Astrocyte (in vitro differentiated cells and primary cell): ENCODE results near the gene TRAT1. TPM values are rescaled to one million over a fixed set of nuclear protein-coding genes. Genes with fewer than 3 reads are reported as not detected.

ENCODE experiments used
- DNase-seq: peaks from one replicate; pipeline ENCODE4 v3.0.0-alpha.2; 2010; ENCODE audit warnings: low read depth
- FAIRE-seq: peaks from 2 replicates; lab custom pipeline; 2011; peaks lifted over from hg19 to GRCh38; lab: Jason Lieb, UNC
- H2AFZ ChIP-seq: 2 replicates; pipeline ENCODE4 v1.6.0; 2012; ENCODE audit warnings: low read depth, low read length, inconsistent platforms
- H3K27ac ChIP-seq: 2 replicates; pipeline ENCODE4 v1.5.1; 2011; ENCODE audit warnings: low read depth, low read length, inconsistent platforms
- H3K27me3 ChIP-seq: 2 replicates; pipeline ENCODE4 v1.6.0; 2011; ENCODE audit warnings: low read length, inconsistent platforms; ENCODE audit not compliant: insufficient read depth
- H3K36me3 ChIP-seq: 2 replicates; pipeline ENCODE4 v1.5.1; 2011; ENCODE audit warnings: low read length, inconsistent platforms; ENCODE audit not compliant: insufficient read depth
- H3K4me1 ChIP-seq: 2 replicates; pipeline ENCODE4 v1.5.1; 2011; ENCODE audit warnings: low read length, inconsistent platforms; ENCODE audit not compliant: insufficient read depth
- H3K4me2 ChIP-seq: 2 replicates; pipeline ENCODE4 v1.6.0; 2012; ENCODE audit warnings: low read length, inconsistent platforms
- H3K4me3 ChIP-seq: 2 replicates; pipeline ENCODE4 v1.5.1; 2011; ENCODE audit warnings: low read depth, mild to moderate bottlenecking, low read length, inconsistent platforms; ENCODE audit not compliant: insufficient read depth
- H3K79me2 ChIP-seq: 2 replicates; pipeline ENCODE4 v1.6.0; 2012; ENCODE audit warnings: mild to moderate bottlenecking, low read length, inconsistent platforms; ENCODE audit not compliant: insufficient read depth
- H3K9ac ChIP-seq: 2 replicates; pipeline ENCODE4 v1.6.0; 2012; ENCODE audit warnings: mild to moderate bottlenecking, low read length, inconsistent platforms
- H3K9me3 ChIP-seq: 2 replicates; pipeline ENCODE4 v1.5.1; 2012; ENCODE audit warnings: low read depth, mild to moderate bottlenecking, low read length, inconsistent platforms; ENCODE audit not compliant: insufficient read depth
- H4K20me1 ChIP-seq: 2 replicates; pipeline ENCODE4 v1.6.0; 2012; ENCODE audit warnings: low read length, inconsistent platforms; ENCODE audit not compliant: insufficient read depth
- H3K27ac Mint-ChIP-seq: one replicate; pipeline ENCODE4 v1.8.0; 2021; ENCODE audit warnings: mild to moderate bottlenecking, mixed read lengths; ENCODE audit not compliant: unreplicated experiment
- H3K27me3 Mint-ChIP-seq: one replicate; pipeline ENCODE4 v1.8.0; 2021; ENCODE audit warnings: low read depth, mixed read lengths; ENCODE audit not compliant: unreplicated experiment
- H3K36me3 Mint-ChIP-seq: one replicate; pipeline ENCODE4 v1.8.0; 2021; ENCODE audit warnings: low read depth, mixed read lengths; ENCODE audit not compliant: unreplicated experiment
- H3K4me1 Mint-ChIP-seq: one replicate; pipeline ENCODE4 v1.8.0; 2021; ENCODE audit warnings: low read depth, mixed read lengths; ENCODE audit not compliant: unreplicated experiment
- H3K4me3 Mint-ChIP-seq: one replicate; pipeline ENCODE4 v1.8.0; 2021; ENCODE audit warnings: mild to moderate bottlenecking, moderate library complexity, mixed read lengths; ENCODE audit not compliant: unreplicated experiment
- H3K9me3 Mint-ChIP-seq: one replicate; pipeline ENCODE4 v1.8.0; 2021; ENCODE audit warnings: mild to moderate bottlenecking, mixed read lengths; ENCODE audit not compliant: unreplicated experiment
- EZH2 ChIP-seq: IDR thresholded peaks from 2 replicates; pipeline ENCODE4 v1.6.1; 2012; ENCODE audit warnings: mild to moderate bottlenecking, low read length, inconsistent platforms; ENCODE audit not compliant: insufficient read depth
- total RNA-seq: library from RNA; stranded (reverse); gene quantifications from 2 replicates; pipeline ENCODE4 v1.2.1, GENCODE V29; 2021
- TF ChIP-seq, protein P1 (sequence below): IDR thresholded peaks from 2 replicates; pipeline ENCODE4 v1.5.1; 2011; ENCODE audit warnings: low read depth, mild to moderate bottlenecking, inconsistent platforms, low read length, moderate library complexity; ENCODE audit not compliant: insufficient read depth

Gene TRAT1
- total RNA-seq, 1 donor from 2014 or later = not detected

DNA sequence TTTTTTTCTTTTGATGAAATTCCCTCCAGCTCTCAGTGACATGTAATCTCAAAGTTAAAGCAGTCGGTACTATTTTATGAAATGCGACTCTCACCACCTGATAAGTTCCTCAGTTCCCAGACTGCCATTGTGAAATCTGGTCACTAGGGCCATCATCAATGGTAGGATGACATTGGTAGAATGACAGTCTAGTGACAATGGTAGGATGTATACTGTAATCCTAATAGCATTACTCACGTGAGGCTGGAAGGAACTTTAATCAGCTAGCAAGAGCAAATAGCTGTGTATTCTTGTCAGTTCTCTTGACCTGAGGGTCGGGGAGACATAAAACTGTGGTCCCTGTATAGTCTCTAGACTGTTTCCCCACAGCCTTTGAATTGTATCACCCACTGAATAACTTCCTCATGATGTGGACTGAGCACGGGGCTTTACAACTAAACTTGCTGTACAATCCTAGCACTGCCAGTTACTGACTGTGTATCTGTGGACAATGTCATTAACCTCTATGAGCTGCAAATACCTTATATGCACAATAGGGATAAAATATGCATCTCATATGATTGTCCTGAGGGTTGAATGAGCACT lies 23.2 kb downstream of the TRAT1 start:
- no peak for TF ChIP-seq EZH2
- TF ChIP-seq, protein P1, sequence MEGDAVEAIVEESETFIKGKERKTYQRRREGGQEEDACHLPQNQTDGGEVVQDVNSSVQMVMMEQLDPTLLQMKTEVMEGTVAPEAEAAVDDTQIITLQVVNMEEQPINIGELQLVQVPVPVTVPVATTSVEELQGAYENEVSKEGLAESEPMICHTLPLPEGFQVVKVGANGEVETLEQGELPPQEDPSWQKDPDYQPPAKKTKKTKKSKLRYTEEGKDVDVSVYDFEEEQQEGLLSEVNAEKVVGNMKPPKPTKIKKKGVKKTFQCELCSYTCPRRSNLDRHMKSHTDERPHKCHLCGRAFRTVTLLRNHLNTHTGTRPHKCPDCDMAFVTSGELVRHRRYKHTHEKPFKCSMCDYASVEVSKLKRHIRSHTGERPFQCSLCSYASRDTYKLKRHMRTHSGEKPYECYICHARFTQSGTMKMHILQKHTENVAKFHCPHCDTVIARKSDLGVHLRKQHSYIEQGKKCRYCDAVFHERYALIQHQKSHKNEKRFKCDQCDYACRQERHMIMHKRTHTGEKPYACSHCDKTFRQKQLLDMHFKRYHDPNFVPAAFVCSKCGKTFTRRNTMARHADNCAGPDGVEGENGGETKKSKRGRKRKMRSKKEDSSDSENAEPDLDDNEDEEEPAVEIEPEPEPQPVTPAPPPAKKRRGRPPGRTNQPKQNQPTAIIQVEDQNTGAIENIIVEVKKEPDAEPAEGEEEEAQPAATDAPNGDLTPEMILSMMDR = no peak
- no peak overlapping the region for H3K27ac ChIP-seq
- H3K4me1 Mint-ChIP-seq = no peaks in the 10 kb centered on the region
- no peaks in the 10 kb centered on the region for H3K4me1 ChIP-seq
- no peak overlapping the region for H3K9ac ChIP-seq
- no peak overlapping the region for H3K27ac Mint-ChIP-seq
- no peaks in the 10 kb centered on the region for H3K9me3 Mint-ChIP-seq
- no peaks in the 10 kb centered on the region for H3K36me3 Mint-ChIP-seq
- no peak for FAIRE-seq
- peaks cover 5% of the 10 kb centered on the region for H3K27me3 Mint-ChIP-seq
- no peak overlapping the region for H2AFZ ChIP-seq
- H3K4me2 ChIP-seq = no peak overlapping the region
- H3K4me3 Mint-ChIP-seq = no peak overlapping the region
- H4K20me1 ChIP-seq = no peaks in the 10 kb centered on the region
- no peaks in the 10 kb centered on the region for H3K27me3 ChIP-seq
- no peak overlapping the region for H3K4me3 ChIP-seq
- H3K9me3 ChIP-seq = no peaks in the 10 kb centered on the region
- no peaks in the 10 kb centered on the region for H3K79me2 ChIP-seq
- DNase-seq = no peak
- no peaks in the 10 kb centered on the region for H3K36me3 ChIP-seq

DNA sequence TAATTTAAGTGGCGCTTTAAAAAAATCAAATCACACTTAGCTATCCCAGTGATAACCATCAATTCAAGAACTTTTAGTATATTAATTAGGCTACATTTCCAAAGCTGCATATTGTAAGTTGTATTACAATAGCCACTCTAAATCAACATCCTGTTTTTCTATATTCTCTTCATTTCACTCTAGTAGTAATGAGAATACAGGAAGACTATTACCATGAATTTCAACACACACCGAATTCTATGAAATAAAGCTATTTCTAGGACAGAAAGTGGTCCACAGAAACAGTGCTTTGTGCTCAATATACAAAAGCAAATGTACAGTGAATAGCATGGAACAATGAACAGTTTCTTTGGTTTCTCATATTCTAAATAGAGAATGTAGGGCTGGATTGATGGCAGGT lies 24.6 kb downstream of the TRAT1 start:
- Histone ChIP-seq H3K9me3 (no peaks in the 10 kb centered on the region), H3K4me1 (no peaks in the 10 kb centered on the region), H3K79me2 (no peaks in the 10 kb centered on the region), H2AFZ (no peak overlapping the region), H3K27me3 (no peaks in the 10 kb centered on the region), H3K4me3 (no peak overlapping the region), H3K27ac (no peak overlapping the region), H3K9ac (no peak overlapping the region), H3K4me2 (no peak overlapping the region), H3K36me3 (no peaks in the 10 kb centered on the region), H4K20me1 (no peaks in the 10 kb centered on the region)
- Mint-ChIP-seq H3K27me3 (peaks cover 4% of the 10 kb centered on the region), H3K36me3 (no peaks in the 10 kb centered on the region), H3K27ac (no peak overlapping the region), H3K4me3 (no peak overlapping the region), H3K4me1 (no peaks in the 10 kb centered on the region), H3K9me3 (no peaks in the 10 kb centered on the region)
- TF ChIP-seq EZH2 = no peak
- TF ChIP-seq, protein P1 = no peak
- DNase-seq (no peak), FAIRE-seq (no peak)

DNA sequence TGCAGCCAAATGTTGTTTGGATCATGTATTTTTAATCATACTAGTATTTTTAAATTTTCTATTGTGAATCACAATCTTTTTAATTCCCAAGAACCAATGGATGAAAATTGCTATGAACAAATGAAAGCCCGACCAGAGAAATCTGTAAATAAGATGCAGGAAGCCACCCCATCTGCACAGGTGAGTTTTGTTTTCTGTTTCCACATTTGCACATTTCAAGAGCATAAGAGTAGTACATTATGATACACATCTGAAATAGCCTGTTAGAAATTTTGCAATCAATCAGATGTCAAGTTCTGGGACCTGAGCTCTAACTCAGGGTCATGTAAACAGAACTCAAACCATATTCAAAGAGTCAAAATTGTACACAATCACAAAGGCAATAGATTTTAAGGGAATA lies 26.5 kb downstream of the TRAT1 start:
- no peaks in the 10 kb centered on the region for H3K4me1 ChIP-seq
- H3K36me3 Mint-ChIP-seq = no peaks in the 10 kb centered on the region
- H3K9me3 ChIP-seq = no peaks in the 10 kb centered on the region
- no peak for FAIRE-seq
- no peaks in the 10 kb centered on the region for H3K27me3 Mint-ChIP-seq
- H3K27ac Mint-ChIP-seq = no peak overlapping the region
- no peak overlapping the region for H3K27ac ChIP-seq
- no peak overlapping the region for H3K4me3 ChIP-seq
- no peaks in the 10 kb centered on the region for H3K9me3 Mint-ChIP-seq
- no peaks in the 10 kb centered on the region for H4K20me1 ChIP-seq
- no peak overlapping the region for H2AFZ ChIP-seq
- no peak overlapping the region for H3K4me3 Mint-ChIP-seq
- H3K9ac ChIP-seq = no peak overlapping the region
- DNase-seq = no peak
- TF ChIP-seq, protein P1 = no peak
- TF ChIP-seq EZH2 = no peak
- no peak overlapping the region for H3K4me2 ChIP-seq
- H3K4me1 Mint-ChIP-seq = no peaks in the 10 kb centered on the region
- no peaks in the 10 kb centered on the region for H3K27me3 ChIP-seq
- no peaks in the 10 kb centered on the region for H3K36me3 ChIP-seq
- H3K79me2 ChIP-seq = no peaks in the 10 kb centered on the region
